ENCODE measurements around the gene HECTD1.
"Not testable (repeated sequence)": the region's sequence is repeated elsewhere in the genome, so short reads cannot be mapped to it uniquely, and the experiment has no call there.

Gene HECTD1

GRCh38 chr14:31093884-31094839 is 113.4 kb downstream of the HECTD1 start:
- DNase-seq (ENCODE audit: low read depth in 2 of 2) = not testable (repeated sequence)

GRCh38 chr14:31092160-31092708 is 115.4 kb downstream of the HECTD1 start:
- no peak for DNase-seq (ENCODE audit: low read depth in 2 of 2)

GRCh38 chr14:31090883-31091764 is 116.5 kb downstream of the HECTD1 start:
- peak; percentile 31 to 43 for DNase-seq (ENCODE audit: low read depth in 2 of 2)

GRCh38 chr14:31086466-31086865 is 121.1 kb downstream of the HECTD1 start:
- not testable (repeated sequence) for DNase-seq (ENCODE audit: low read depth in 2 of 2)

GRCh38 chr14:31085027-31085426 is 122.6 kb downstream of the HECTD1 start:
- no peak for DNase-seq (ENCODE audit: low read depth in 2 of 2)

GRCh38 chr14:31084385-31084784 is 123.2 kb downstream of the HECTD1 start:
- DNase-seq (ENCODE audit: low read depth in 2 of 2) = no peak

GRCh38 chr14:31083781-31084180 is 123.8 kb downstream of the HECTD1 start:
- DNase-seq (ENCODE audit: low read depth in 2 of 2) = no peak

GRCh38 chr14:31080484-31080883 is 127.1 kb downstream of the HECTD1 start:
- no peak for DNase-seq (ENCODE audit: low read depth in 2 of 2)

GRCh38 chr14:31080056-31080455 is 127.5 kb downstream of the HECTD1 start:
- no peak for DNase-seq (ENCODE audit: low read depth in 2 of 2)

GRCh38 chr14:31078766-31079165 is 128.8 kb downstream of the HECTD1 start:
- DNase-seq (ENCODE audit: low read depth in 2 of 2) = no peak

- no peak for DNase-seq (ENCODE audit: low read depth in 2 of 2)
Observed at GRCh38 chr14:31075144-31075543, 132.4 kb downstream of the HECTD1 start.

- DNase-seq (ENCODE audit: low read depth in 2 of 2) = no peak
Observed at GRCh38 chr14:31071151-31071550, 136.4 kb downstream of the HECTD1 start.

- peak; percentile 85 to 86 for DNase-seq (ENCODE audit: low read depth in 2 of 2)
Observed at GRCh38 chr14:31070431-31070830, 137.2 kb downstream of the HECTD1 start.

- DNase-seq (ENCODE audit: low read depth in 2 of 2) = no peak
Observed at GRCh38 chr14:31069343-31069742, 138.2 kb downstream of the HECTD1 start.

- DNase-seq (ENCODE audit: low read depth in 2 of 2) = no peak
Observed at GRCh38 chr14:31068235-31068634, 139.4 kb downstream of the HECTD1 start.

GRCh38 chr14:31062908-31063307 is 144.7 kb downstream of the HECTD1 start:
- DNase-seq (ENCODE audit: low read depth in 2 of 2) = not testable (repeated sequence)

- DNase-seq (ENCODE audit: low read depth in 2 of 2) = no peak
Observed at GRCh38 chr14:31060253-31060875, 147.2 kb downstream of the HECTD1 start.

- peak; percentile 29 to 33 for DNase-seq (ENCODE audit: low read depth in 2 of 2)
Observed at GRCh38 chr14:31059152-31059924, 148.3 kb downstream of the HECTD1 start.

GRCh38 chr14:31057701-31058364 is 149.8 kb downstream of the HECTD1 start:
- DNase-seq (ENCODE audit: low read depth in 2 of 2) = no peak

GRCh38 chr14:31057035-31057434 is 150.6 kb downstream of the HECTD1 start:
- no peak for DNase-seq (ENCODE audit: low read depth in 2 of 2)
